HG03045 (cell line): ENCODE data around the gene GALK1.

Experiments used
- ATAC-seq: cut with Tn5 transposase; IDR thresholded peaks from one replicate; pipeline ENCODE4 v1.9.1; 2021; ENCODE audit warnings: mild to moderate bottlenecking, moderate library complexity; ENCODE audit not compliant: unreplicated experiment

Gene GALK1

GRCh38 chr17:75751676-75752404 is 13.2 kb downstream of the GALK1 start:
- ATAC-seq: no peak

GRCh38 chr17:75750661-75751423 is 14.2 kb downstream of the GALK1 start:
- ATAC-seq: no peak

DNA sequence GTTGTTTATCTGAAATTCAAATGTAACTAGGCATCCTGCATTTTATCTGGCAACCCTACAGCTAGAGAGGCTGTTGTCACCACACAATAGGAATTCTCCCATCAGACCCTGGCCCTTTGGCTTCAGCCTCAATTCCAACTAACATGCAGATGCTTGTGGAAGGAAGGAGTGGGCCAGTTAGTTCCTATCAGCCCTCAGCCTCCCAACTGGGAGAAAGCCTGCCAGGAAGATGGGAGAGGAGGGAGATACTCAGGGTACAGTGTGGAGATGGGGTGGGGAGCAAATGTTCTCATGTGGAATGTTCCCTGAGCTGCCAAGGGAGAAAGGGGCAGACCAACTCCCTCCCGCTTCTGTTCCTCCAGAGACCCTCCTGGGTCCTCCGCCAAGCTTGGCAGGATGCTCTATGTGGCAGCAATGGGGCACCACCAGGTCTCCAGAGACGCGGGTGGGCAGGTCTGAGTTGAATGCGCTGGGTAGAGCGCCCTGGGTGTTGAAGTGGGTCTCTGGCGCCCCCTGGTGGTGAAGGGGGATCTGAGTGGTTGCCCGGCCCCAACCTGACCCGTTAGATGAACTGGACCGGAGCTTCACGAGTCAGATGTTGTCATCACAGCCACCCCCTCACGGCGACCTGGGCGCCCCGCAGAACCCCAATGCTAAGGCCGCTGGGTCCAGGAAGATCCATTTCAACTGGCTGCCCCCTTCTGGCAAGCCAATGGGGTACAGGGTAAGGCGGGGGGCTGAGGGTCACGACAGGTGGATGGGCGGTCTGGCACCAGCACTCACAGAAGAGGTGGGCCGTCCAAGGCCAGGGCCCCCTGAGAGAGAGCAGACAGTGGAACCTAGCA is 15.2 kb downstream of the GALK1 start:
- ATAC-seq: no peak

DNA sequence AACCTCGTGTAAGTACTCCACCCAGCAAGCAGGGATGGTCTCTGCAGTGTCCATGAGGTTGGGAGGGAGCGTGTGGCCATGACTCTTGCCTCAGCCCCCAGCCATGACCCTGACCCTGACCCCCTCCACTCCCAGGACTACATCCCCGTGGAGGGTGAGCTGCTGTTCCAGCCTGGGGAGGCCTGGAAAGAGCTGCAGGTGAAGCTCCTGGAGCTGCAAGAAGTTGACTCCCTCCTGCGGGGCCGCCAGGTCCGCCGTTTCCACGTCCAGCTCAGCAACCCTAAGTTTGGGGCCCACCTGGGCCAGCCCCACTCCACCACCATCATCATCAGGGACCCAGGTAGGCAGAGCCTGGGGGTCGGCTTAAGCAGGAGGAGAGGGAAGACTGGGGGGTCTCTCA is 16.3 kb downstream of the GALK1 start:
- no peak for ATAC-seq

GRCh38 chr17:75743625-75744206 is 21.3 kb downstream of the GALK1 start:
- no peak for ATAC-seq

DNA sequence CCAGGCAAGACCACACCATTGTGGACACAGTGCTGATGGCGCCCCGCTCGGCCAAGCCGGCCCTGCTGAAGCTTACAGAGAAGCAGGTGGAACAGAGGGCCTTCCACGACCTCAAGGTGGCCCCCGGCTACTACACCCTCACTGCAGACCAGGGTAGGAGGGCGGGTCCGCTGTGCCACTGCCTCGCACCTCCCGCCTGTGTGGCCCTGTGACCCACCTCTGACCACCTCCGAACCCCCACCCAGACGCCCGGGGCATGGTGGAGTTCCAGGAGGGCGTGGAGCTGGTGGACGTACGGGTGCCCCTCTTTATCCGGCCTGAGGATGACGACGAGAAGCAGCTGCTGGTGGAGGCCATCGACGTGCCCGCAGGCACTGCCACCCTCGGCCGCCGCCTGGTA is 22.7 kb downstream of the GALK1 start:
- ATAC-seq: no peak

DNA sequence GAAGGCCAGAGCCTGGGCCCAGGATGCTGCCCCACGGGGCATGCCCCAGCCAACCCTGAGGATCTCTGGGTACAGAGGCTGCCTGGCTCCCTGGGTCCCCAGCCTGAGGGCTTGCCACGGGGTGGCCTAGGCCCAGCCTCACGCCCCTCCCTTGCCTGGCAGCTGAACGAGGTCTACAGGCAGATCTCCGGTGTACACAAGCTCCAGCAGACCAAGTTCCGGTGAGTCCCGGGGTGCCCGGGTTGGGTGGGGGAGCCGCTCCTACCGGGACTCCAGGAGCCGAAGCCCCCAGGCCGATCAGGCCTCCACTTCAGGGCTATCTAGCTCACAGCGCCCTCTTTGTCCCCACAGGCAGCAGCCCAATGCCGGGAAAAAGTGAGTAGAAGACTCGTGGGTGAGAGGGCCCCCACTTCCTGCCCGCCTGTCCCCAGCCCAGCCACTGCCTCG is 24.3 kb downstream of the GALK1 start:
- ATAC-seq: no peak

- ATAC-seq: no peak
These were observed 24.8 kb downstream of the GALK1 start for GRCh38 chr17:75740215-75740614.

DNA sequence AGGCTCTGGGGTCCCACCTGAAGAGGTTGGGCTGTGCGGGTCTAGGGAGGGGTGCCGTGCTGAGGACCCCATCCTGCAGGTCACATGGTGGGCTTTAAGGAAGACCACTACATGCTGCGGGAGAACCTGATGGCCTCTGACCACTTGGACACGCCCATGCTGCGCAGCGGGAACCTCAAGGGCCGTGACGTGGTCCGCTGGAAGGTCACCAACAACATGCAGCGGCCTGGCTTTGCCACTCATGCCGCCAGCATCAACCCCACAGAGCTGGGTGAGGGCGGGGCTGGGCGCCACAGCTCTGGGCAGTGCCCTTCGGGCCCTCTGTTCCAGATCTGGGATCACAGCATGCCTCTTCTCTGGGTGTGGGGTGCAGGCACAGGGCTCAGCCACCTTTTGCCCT is 25.2 kb downstream of the GALK1 start:
- no peak for ATAC-seq

- no peak for ATAC-seq
These were observed 25.8 kb downstream of the GALK1 start for GRCh38 chr17:75739174-75739573.

- ATAC-seq: no peak
These were observed 26.7 kb downstream of the GALK1 start for GRCh38 chr17:75738218-75738802.

GRCh38 chr17:75737133-75737962 is 27.6 kb downstream of the GALK1 start:
- ATAC-seq: no peak

- no peak for ATAC-seq
These were observed 28.7 kb downstream of the GALK1 start for GRCh38 chr17:75736173-75736835.

DNA sequence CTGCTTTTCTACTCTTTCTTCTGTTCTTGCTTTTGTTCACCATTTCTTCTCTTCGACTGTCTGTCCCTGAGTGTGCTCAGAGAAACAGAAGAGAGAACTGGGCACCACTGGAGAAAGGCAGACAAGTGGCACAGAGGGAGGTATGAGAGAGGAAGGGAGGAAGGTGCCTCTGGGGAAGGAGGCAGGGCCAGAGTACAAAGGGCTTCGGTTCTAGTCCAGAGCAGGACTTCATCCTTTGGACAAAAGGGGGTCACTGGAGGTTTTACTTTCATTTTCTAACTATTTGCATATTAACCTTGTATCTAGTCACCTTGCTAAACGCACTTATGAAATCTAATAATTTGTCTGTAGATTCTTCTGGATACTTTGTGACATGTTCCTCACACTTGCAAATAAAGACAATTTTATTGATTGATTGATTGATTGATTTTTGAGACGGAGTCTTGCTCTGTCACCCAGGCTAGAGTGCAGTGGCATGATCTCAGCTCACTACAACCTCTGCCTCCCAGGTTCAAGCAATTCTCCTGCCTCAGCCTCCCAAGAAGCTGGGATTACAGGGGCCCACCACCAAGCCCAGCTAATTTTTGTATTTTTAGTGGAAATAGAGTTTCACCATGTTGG is 30.2 kb downstream of the GALK1 start:
- ATAC-seq: no peak

DNA sequence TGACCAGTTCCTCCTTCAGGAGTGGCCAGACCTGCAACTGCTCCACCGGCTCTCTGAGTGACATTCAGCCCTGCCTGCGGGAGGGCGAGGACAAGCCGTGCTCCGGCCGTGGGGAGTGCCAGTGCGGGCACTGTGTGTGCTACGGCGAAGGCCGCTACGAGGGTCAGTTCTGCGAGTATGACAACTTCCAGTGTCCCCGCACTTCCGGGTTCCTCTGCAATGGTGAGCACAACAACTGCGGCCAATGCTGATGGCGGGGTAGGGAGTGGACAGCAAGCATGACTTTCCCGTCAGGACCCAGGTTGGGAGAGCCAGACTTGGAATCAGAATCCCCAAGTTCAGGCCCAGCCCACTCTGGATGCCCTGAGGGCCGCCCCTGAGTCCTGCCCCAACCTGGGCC is 31.5 kb downstream of the GALK1 start:
- no peak for ATAC-seq

DNA sequence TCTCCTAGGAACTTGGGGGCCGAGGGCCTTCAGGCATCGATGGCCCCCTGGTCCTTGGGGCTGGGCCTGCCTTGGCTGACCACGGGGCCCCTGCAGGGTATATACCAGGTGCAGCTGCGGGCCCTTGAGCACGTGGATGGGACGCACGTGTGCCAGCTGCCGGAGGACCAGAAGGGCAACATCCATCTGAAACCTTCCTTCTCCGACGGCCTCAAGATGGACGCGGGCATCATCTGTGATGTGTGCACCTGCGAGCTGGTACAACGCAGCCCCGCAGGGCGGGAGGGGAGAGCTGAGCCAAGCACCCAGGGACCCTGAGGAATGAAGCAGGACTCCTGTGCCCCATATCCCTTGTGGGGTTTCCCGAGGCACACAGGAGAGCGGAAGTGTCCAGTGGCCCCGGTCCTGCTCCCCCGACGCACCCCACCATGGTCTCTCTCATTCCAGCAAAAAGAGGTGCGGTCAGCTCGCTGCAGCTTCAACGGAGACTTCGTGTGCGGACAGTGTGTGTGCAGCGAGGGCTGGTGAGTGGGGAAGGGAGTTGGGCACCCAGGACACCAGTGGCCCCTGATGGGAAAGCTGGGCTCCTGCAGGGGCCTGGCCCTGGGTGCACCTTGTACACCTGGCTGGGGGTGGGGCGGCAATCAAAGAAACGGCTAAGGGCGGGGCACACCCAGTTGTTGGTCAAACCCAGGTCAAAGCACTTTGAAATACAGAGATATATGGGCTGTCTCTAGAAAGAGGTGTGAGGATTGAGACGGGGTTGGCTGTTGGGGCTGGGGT is 33.1 kb downstream of the GALK1 start:
- ATAC-seq: no peak

- no peak for ATAC-seq
These were observed 33.8 kb downstream of the GALK1 start for GRCh38 chr17:75731086-75731715.

- ATAC-seq: no peak
These were observed 34.9 kb downstream of the GALK1 start for GRCh38 chr17:75730065-75730464.
